SK-N-SH (cell line): ENCODE measurements around the gene SPAG9. TPM values are rescaled to one million over a fixed set of nuclear protein-coding genes. Genes with fewer than 3 reads are reported as not detected.

Source experiments
- CTCF ChIA-PET: fragments of 300-600, 350-600 bp; formaldehyde crosslinking; extraction: SDS; loops from one replicate; lab custom pipeline; 2021; lab: Yijun Ruan, JAX
- POLR2A ChIA-PET: fragments of 350-600 bp; sonication (Branson Sonifier 250); formaldehyde crosslinking; extraction: SDS; loops from one replicate; lab custom pipeline; 2020; ENCODE audit warnings: antibody characterized with exemption, inconsistent platforms; lab: Yijun Ruan, JAX
- DNase-seq: peaks from one replicate; pipeline ENCODE4 v3.0.0; 2012
- H2AFZ ChIP-seq: fragments of 200-600 bp; sonication (generic); 2 replicates; pipeline ENCODE4 v1.8.1; 2016; ENCODE audit warnings: antibody characterized with exemption, mild to moderate bottlenecking, low read depth
- H3F3A ChIP-seq: fragments of 200-600 bp; sonication (generic); replicated peaks from 2 replicates; pipeline ENCODE3; 2016; ENCODE audit warnings: antibody characterized with exemption, mild to moderate bottlenecking; ENCODE audit not compliant: insufficient read depth
- H3K27ac ChIP-seq, 2 experiments: fragments of 200-500 bp in 1 of 2; fragments of 200-600 bp in 1 of 2; sonication (Bioruptor generic) in 1 of 2; sonication (generic), shearing (Covaris generic) in 1 of 2; 2 replicates each; pipeline versions ENCODE4 v1.5.1 to v1.6.1; 2014 to 2016; ENCODE audit warnings: low read depth in 2 of 2, inconsistent platforms in 1 of 2, low read length in 1 of 2, mild to moderate bottlenecking in 1 of 2, mixed read lengths in 1 of 2
- H3K27me3 ChIP-seq: fragments of 200-600 bp; sonication (generic), shearing (Covaris generic); 2 replicates; pipeline ENCODE4 v1.6.1; 2016; ENCODE audit warnings: mixed run types; ENCODE audit not compliant: insufficient read depth
- H3K36me3 ChIP-seq, 2 experiments: fragments of 200-500 bp in 1 of 2; fragments of 200-600 bp in 1 of 2; sonication (Bioruptor generic) in 1 of 2; sonication (generic) in 1 of 2; replicated peaks in 1 of 2; 2 replicates each; pipeline versions ENCODE3 to v1.5.1; 2014 to 2016; ENCODE audit warnings: low read length in 1 of 2, mild to moderate bottlenecking in 1 of 2; ENCODE audit not compliant: insufficient read depth in 2 of 2, control insufficient read depth in 1 of 2
- H3K4me1 ChIP-seq, 2 experiments: fragments of 200-500 bp in 1 of 2; fragments of 200-600 bp in 1 of 2; sonication (Bioruptor generic) in 1 of 2; sonication (generic), shearing (Covaris generic) in 1 of 2; 2 replicates each; pipeline versions ENCODE4 v1.5.1 to v1.6.1; 2014 to 2016; ENCODE audit warnings: low read depth in 1 of 2, low read length in 1 of 2, mixed run types in 1 of 2; ENCODE audit not compliant: insufficient read depth in 2 of 2, control insufficient read depth in 1 of 2
- H3K4me2 ChIP-seq: fragments of 200-600 bp; sonication (generic), shearing (Covaris generic); 2 replicates; pipeline ENCODE4 v1.6.1; 2017; ENCODE audit warnings: mixed run types
- H3K4me3 ChIP-seq, 2 experiments: fragments of 200-500 bp in 1 of 2; fragments of 200-600 bp in 1 of 2; sonication (Bioruptor generic) in 1 of 2; sonication (generic), shearing (Covaris generic) in 1 of 2; 2 replicates each; pipeline versions ENCODE4 v1.5.1 to v1.8.1; 2014 to 2016; ENCODE audit warnings: low read depth in 2 of 2, inconsistent platforms in 1 of 2, low read length in 1 of 2, mild to moderate bottlenecking in 1 of 2, mixed read lengths in 1 of 2, moderate library complexity in 1 of 2
- H3K79me2 ChIP-seq: fragments of 200-600 bp; sonication (generic); 2 replicates; pipeline ENCODE4 v1.8.1; 2017; ENCODE audit warnings: mild to moderate bottlenecking; ENCODE audit not compliant: insufficient read depth
- H3K9ac ChIP-seq: fragments of 200-600 bp; sonication (generic); 2 replicates; pipeline ENCODE4 v1.6.1; 2017; ENCODE audit warnings: mixed run types
- H3K9me2 ChIP-seq: fragments of 200-600 bp; sonication (generic); 2 replicates; pipeline ENCODE4 v1.6.1; 2017; ENCODE audit warnings: mixed run types
- H3K9me3 ChIP-seq: fragments of 200-600 bp; sonication (generic); 2 replicates; pipeline ENCODE4 v1.6.1; 2017; ENCODE audit warnings: mixed run types, mild to moderate bottlenecking, moderate library complexity
- H4K20me1 ChIP-seq: fragments of 200-600 bp; sonication (generic); 2 replicates; pipeline ENCODE4 v1.6.1; 2017; ENCODE audit warnings: mild to moderate bottlenecking, mixed run types; ENCODE audit not compliant: insufficient read depth
- ELF1 ChIP-seq: IDR thresholded peaks from 2 replicates; pipeline ENCODE4 v1.4.0; 2012
- FOSL2 ChIP-seq: IDR thresholded peaks from 2 replicates; pipeline ENCODE4 v1.4.0; 2012; ENCODE audit warnings: low read depth, mild to moderate bottlenecking, moderate library complexity, borderline replicate concordance
- FOXJ3 ChIP-seq: sonication (generic); formaldehyde crosslinking; IDR thresholded peaks from 2 replicates; pipeline ENCODE4 v1.5.1; 2020; ENCODE audit warnings: mild to moderate bottlenecking, missing genetic modification reagents
- FOXM1 ChIP-seq: IDR thresholded peaks from 2 replicates; pipeline ENCODE4 v1.4.0; 2012; ENCODE audit warnings: low read depth, mild to moderate bottlenecking
- NFIC ChIP-seq: IDR thresholded peaks from 2 replicates; pipeline ENCODE4 v1.4.0; 2012; ENCODE audit warnings: borderline replicate concordance
- NRF1 ChIP-seq: IDR thresholded peaks from 2 replicates; pipeline ENCODE4 v1.6.1; 2012; ENCODE audit warnings: low read depth, mild to moderate bottlenecking, low read length
- PBX3 ChIP-seq: IDR thresholded peaks from 2 replicates; pipeline ENCODE4; 2012
- REST ChIP-seq: IDR thresholded peaks from 2 replicates; pipeline ENCODE4 v1.6.1; 2012; ENCODE audit warnings: mild to moderate bottlenecking, low read depth, low read length, moderate library complexity
- RXRA ChIP-seq: IDR thresholded peaks from 2 replicates; pipeline ENCODE4 v1.4.0; 2012; ENCODE audit warnings: low read depth, mild to moderate bottlenecking, borderline replicate concordance
- TEAD4 ChIP-seq: IDR thresholded peaks from 2 replicates; pipeline ENCODE4 v1.4.0; 2012; ENCODE audit warnings: mild to moderate bottlenecking, borderline replicate concordance; ENCODE audit not compliant: insufficient read depth
- USF1 ChIP-seq: IDR thresholded peaks from 2 replicates; pipeline ENCODE4 v1.4.0; 2012; ENCODE audit warnings: low read depth, borderline replicate concordance
- WGBS: methylation state at CpG from one replicate; pipeline ENCODE4 v1.1.6; 2017; ENCODE audit warnings: low lambda C conversion rate; 5-methylcytosine and 5-hydroxymethylcytosine counted together
- polyA plus RNA-seq, 3 experiments: library from polyadenylated mRNA; depleted of rRNA; stranded (reverse); fragments of >200 nt; gene quantifications; 2 replicates each; pipeline ENCODE4 v1.2.3, GENCODE V29; 2012

The SPAG9 gene
- polyA plus RNA-seq, 1 of the 3 experiments (the other 2 are of a cell fraction), result 32.1 TPM

GRCh38 chr17:50919321-50920040 lies 201.2 kb downstream of the SPAG9 start (continued):
- TF ChIP-seq REST (0 out of 2 replicates have a peak, but pooled peaks have one; percentile 18), FOXJ3 (CRISPR knock-in tag) (peak; percentile 61; the same call in 1 of the 2 replicates), PBX3 (no peak), FOSL2 (no peak), TEAD4 (no peak), FOXM1 (no peak), NRF1 (peak; percentile 46; the same call in 1 of the 2 replicates), RXRA (no peak), NFIC (no peak), ELF1 (no peak)

- H3K4me2 ChIP-seq, result peak overlapping the region; percentile 69
- no peak for TF ChIP-seq RXRA
- no peak for TF ChIP-seq NRF1
- TF ChIP-seq NFIC, result no peak
- no peak for TF ChIP-seq USF1
- no peak for TF ChIP-seq ELF1
- H3K79me2 ChIP-seq, result no peaks in the 10 kb centered on the region
- H3K27ac ChIP-seq, result peak overlapping the region; percentile 80 to 96
- peak overlapping the region; percentile 86; the same call in 1 of the 2 replicates for H2AFZ ChIP-seq
- peak overlapping the region; percentile 76 for H3K9ac ChIP-seq
- peak; percentile 59 for DNase-seq
- no peaks in the 10 kb centered on the region for H3K9me2 ChIP-seq
- no peaks in the 10 kb centered on the region for H3K36me3 ChIP-seq
- no peak overlapping the region for H3K4me3 ChIP-seq
- H3K9me3 ChIP-seq, result no peaks in the 10 kb centered on the region
- H3F3A ChIP-seq, result peaks cover 3% of the 10 kb centered on the region
- POLR2A ChIA-PET, result interaction anchor here (0.7 to 13.7 kb wide), 8 partner anchors 10 to 57 kb away, joined by 3 to 166 read pairs (median 8); partner anchors contain the start of gene TOB1
- no peaks in the 10 kb centered on the region for H3K27me3 ChIP-seq
- CTCF ChIA-PET, result interaction anchor here (0.8 to 6.7 kb wide), 7 partner anchors 14 to 77 kb away, joined by 3 to 34 read pairs (median 4); no protein-coding TSS in a partner anchor
- peaks cover 28 to 39% of the 10 kb centered on the region in 2 experiments for H3K4me1 ChIP-seq
- 92% methylated on average over 5 of the region's 5 CpGs for WGBS
- no peaks in the 10 kb centered on the region for H4K20me1 ChIP-seq
Observed at GRCh38 chr17:50918933-50919296, 201.8 kb downstream of the SPAG9 start.
